GM21619 (cell line): ENCODE measurements around the gene BCKDHB.

Source experiments
- ATAC-seq: cut with Tn5 transposase; IDR thresholded peaks from one replicate; pipeline ENCODE4 v1.9.1; 2021; ENCODE audit not compliant: unreplicated experiment

Gene BCKDHB

DNA sequence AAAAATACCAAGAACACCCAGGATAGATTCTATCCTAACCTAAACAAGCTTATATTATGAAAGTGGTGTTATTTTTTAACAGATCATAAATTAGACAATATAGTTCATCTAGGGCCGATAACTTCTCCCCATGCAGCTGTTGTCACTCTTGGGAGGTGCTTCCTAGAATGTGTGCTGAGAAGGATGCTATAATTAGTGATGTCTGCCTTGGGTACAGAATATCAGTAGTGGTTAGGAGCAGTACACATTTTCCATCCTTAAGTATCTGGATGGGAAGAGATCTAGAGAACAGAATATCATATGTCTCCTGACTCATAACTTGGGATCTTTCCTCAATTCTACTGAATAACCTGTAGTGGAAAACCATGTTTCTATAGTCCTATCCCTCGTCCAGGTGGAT is 214.5 kb downstream of the BCKDHB start:
- no peak for ATAC-seq

DNA sequence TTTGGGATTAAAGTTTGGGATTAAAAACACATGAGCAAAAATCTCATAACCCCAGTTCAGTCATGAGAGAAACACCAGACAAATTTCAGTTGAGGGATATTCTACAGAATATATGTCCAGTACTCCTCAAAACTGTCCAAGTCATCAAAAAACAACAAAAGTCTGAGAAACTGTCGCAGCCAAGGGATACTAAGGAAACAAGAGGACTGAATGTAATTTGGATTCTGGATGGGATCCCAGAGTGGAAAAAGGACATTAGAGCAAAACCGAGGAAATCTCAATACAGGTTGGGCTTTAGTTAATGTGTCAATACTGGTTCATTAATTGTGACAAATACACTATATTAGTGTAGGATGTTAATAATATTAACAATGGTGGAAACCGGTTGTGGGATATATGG is 219.3 kb downstream of the BCKDHB start:
- ATAC-seq, result no peak

DNA sequence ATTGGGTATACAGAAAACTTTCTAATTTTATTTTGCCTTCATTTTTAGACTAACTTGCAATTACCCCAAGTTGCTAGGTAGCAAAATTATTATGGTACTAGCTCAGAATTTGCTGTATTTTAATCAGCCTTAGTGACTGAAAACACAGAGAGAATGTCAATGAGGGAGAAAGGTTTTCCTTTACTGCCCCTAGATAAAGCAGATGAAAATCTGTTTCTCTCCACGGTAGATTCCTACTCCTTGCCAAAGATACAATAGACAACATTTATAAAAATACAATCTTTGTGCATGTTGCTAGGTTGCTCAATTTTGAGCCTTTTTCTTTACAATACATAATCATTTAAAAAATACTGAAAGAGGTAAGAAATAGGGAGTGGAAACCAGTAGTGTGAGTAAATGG is 222.2 kb downstream of the BCKDHB start:
- no peak for ATAC-seq

DNA sequence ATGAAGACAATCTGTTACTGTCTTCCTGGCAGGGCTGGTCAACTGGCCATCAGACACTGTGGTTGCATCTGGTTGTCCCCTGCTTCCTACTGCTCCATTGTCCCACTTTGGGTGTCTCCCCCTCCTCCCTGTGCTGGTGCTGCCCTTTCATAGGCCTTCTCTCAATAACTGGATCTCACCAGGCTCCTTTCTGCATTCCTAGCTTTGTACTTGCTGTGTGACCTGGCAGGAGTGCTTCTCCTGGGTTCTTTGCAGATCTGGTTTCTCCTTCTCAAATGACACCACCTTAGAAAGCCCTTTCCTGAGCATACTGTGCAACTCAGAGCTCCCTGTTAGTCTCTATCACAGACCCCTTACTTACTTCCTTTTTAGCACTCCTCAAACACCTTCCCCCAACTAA is 223.0 kb downstream of the BCKDHB start:
- no peak for ATAC-seq

DNA sequence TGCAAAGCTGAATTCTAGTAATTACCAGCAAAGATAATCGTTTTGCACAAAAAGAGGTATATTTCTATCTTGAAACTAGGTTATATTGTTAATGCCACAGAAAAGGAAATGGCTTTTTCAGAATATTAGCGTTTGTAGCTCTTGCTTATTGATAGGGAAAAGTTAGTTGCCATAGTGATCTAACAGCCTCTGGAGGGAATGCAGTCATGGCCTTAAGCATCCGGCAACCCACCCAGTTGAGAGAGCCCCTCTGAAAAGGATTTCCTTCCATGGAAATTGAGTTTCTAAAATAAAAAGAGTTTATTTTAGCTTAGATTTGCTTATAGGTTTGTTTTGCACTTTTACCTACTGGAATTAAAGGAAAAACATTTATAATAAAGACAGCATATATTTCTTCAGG is 224.5 kb downstream of the BCKDHB start:
- no peak for ATAC-seq

DNA sequence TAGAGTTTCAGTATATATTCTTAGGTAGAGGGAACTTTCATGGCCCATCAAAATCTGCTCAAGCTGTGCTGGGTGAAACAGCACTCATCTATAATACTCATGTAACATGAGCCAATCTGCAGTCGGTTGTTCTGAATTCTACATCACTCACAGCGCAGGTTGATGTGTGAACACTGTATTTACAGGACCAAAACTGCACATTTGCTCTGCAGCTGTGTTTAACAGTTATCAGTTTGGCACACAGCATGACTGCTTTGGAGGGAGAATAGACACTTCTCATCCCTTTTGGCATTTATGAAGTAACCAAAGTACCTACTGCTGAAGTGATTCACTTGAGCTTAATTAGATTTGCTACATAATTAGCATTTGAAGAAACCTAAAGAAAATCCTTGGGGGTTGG is 225.1 kb downstream of the BCKDHB start:
- ATAC-seq, result no peak

DNA sequence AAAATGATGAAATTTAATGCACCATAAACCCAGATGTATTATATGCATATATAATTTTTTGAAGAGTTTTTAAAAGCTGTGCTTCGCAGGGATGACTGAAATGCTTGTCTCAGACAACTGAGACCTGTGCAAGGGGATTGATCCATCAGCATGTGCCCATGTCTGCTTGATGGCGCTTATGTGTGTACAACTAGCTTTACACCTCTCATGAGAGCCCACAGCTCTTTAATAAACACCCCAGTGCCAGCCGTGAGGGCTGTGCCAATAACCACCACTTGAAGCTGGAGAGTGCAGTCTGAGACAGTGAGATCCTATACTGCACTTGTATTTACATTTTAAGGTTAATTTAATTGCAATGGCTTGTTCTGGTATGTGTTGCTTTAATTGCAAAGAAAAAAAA is 225.5 kb downstream of the BCKDHB start:
- ATAC-seq, result no peak

DNA sequence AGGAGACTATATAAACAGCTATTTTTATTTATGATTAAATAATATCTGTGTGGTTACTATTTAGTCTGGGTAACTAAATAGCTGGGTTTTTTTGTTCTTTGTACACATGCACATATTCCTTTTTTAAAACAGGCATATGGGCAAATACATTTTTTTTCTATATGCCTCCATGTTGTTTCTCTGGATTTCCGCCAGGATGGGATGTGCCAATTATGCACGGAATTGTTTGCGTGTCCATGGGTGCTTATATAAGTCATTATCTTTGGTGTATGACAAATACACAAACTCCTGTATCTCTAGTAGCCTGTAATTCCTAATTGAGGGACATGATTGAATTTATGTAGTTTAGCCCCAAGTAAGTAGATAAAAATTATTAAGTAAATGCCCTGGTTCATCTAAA is 226.9 kb downstream of the BCKDHB start:
- no peak for ATAC-seq

DNA sequence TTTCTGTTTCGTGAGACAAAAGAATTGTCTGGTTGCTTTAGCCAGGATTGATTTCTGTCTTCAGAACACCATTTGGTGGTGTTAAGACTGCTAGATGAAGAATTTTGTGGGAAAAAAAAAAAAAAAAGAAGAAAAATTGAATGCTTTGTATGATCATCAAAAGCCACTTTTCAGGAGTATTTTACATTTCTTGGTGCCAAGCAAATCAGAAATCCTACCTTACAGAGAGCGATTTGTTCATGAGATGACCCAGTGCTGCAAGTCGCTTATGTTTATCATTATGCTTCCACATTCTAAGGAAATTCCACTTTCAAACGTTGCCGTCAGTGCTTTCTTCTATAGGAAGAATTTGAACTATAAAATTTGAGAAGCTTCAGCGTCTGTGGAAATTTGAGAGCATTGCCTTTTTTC is 228.7 kb downstream of the BCKDHB start:
- ATAC-seq, result no peak

DNA sequence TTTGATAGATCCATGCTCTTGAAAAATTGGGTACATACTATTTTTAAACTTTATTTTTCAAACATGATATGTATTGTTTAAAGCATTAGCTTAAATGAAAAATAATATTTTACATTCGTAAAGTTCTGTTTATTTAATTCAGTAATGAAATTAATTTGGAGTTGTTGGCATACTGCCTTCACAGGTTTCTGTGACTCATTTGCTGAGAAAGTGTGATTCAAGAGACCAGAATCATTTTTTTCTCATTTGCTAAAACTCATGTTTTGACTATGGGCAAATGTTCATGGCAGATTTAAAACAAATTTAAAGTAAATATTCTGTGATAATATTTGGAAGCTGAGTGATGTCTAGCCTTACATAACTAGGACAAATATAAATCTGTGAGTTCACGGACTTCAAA is 230.4 kb downstream of the BCKDHB start:
- no peak for ATAC-seq

DNA sequence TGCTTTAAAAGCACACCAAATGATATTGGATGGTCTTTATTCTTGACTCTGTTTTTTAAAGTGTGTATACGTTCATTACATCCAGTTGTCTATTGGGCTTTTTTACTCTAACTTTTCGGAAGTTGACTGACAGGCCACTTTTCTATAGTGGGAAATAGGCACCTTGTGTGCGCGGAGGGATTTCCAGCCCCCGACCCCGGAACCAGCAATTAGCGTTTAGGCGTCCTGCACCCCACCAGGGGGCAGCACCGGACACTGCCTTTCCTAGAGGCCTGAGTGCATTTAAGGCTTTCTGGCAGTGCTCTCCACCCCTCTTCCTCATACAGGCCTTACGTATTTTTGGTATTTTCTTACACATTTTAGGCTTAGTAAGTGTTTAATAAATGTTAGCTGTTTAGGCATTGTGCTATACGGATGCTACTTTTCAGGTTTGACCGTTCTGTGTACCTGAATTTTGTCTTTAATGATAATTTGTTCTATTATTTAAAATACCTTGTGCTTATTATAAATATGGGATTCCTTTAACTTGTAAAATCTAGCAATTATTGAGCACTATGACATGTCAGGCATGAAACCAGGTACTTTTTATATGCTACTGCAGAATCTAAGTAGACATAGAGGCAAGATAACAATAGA is 231.8 kb downstream of the BCKDHB start:
- ATAC-seq, result peak; percentile 88

DNA sequence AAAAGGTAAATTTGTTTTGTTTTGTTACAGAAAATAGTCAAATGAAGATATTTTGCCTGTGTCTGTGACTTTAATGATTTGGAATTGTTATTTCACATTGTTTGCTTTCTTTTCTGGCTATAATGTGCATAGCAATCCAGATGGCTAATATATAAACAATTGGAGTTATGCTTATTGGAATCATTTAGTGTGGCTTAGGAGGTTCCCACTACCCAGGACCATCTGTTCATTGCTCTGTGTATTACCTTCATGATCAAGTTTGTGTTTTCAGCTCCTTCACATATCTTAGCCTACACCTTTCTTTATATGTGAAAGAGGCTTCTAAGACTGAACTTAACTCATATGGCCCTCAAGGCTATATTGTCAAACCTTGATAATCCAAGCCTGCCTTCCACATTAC is 232.9 kb downstream of the BCKDHB start:
- no peak for ATAC-seq

DNA sequence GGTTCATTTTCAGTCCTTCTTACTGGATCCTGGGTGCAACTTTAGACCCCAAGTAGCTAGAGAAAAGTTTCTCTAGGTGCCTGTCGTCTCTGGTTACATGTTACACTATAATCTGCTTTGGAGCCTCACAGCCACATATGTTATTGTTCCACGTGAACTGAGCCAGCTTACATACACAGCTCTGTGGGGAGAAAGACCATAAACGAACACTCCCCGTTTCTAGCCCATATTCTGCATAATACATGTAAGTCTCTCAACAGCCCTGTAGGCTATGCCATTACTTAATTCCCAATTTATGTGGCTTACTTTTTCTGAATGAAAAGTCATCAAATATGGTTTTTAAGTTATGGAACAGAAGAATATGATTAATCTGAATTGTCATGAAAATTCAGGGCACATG is 233.8 kb downstream of the BCKDHB start:
- no peak for ATAC-seq

DNA sequence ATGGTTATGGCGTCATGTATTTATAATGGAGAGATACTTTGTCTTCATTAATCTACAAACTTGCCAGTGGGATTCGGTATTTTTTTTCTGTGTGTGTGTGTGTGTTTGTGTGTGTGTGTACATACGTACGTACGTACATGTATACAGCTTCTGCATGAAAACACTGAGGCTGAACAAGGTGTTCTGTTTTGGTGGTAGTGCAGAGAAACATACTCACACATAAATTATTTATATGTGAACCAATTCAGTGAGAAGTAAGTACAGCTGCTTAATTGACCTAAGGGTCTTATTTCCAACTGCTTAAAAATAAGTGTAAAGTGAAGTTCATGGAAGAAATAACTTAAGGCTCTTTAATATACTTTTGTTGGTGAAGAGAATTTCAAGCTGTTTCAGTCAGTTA is 234.2 kb downstream of the BCKDHB start:
- ATAC-seq, result no peak

DNA sequence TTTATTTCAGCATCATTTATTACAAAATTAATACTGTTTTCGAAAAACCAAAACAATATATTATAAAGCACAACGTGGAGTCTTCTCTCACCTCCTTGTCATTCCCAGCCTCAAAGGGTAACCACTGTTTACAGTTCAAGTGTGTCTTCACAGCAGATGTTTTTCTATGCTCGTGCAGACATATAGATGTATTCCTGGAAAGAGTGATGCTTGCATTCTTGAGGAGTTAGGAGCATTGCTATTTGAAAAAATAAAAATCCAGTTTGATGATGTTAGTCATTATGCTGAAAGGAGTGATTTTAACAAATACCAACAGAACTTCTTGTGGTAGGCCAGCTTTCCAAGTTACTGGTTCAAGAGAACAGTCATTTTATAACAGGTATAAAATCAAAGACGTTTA is 234.9 kb downstream of the BCKDHB start:
- ATAC-seq, result no peak

DNA sequence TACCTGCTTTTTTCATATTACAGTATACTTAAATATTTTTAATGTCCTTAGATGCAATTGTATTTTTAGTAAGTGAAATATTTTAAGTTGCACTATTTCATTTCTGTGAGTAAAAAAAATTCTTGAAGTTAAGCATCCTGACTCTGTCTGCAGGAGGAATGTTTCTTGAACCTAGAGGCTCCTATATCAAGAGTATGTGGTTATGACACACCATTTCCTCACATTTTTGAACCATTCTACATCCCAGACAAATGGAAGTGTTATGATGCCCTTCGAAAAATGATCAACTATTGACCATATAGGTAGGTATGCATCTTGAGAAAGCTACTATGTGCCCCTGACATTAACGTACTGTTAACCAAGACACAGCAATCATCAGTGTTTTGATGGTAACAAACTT is 237.0 kb downstream of the BCKDHB start:
- ATAC-seq, result no peak

DNA sequence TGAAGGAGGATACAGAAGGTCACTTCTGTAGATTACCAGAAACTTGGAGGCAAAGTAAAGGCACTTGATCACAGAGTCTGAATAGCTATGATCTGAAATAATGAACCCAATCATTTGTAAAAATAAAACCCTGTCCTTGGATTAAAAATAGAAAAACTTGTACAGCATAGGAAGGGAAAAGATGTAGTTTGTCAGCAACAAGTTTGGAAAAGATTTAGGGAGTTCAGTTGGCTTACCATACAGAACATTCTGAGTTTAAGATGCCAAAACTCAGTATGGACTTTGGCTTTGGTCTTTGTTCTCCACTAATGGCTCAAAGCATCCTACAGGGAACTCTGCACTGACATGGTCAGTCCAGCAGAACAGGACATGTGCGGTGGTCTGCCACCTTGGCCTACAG is 240.6 kb downstream of the BCKDHB start:
- no peak for ATAC-seq

DNA sequence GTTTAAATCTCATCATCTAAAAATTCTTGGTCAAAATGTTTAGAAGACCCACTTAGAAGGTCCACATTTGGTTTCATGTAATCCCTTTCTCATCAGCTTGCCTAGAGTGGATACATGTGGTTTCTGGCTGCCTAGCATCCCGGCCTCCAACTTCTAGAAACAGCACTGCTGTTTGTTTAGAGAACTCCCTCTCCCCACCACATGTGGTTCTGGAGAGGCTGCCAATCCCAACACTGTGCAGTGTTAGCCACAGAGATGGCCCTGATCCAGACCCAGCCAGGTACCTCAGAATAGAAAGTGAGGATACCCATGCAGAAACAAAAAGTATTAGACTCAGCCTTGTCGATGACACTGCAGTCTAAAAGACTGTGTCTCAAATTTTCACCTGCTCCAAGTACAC is 241.8 kb downstream of the BCKDHB start:
- no peak for ATAC-seq

DNA sequence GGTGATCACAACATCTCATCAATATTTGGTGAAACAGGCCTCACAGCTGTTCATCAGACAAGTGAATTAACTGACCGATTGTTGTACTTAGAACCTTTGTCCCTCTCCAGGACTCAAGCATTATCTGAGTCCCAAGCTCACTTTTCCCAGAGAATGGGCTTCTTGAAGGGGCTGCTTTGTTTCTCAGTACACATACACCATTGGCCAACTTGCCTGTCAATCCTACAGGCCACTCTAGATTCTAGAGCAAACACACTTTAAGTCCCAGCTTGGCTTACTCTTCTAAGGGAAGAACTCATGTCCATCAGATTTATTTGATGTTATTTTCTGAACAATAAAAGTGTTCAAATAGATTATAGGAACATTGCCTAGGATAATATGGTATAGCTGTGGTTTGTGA is 249.5 kb downstream of the BCKDHB start:
- no peak for ATAC-seq

DNA sequence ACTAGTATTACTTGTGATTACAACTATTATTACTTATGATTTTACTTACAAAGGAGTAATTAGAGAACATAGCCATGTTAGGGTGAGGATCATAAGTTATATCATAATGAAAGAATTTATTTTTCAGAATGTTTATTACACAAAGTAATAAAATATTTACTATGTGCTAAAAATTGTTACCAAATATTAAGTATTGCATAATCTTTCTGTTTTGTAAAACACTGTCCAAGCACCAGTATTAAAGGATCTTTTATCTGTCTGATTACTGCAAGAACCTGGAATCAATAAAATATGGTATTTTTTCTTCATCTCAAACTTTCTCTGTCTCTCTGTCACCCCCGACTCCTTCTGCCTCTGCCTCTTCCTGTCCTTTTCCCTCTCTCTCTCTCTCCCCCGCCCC is 250.1 kb downstream of the BCKDHB start:
- ATAC-seq, result no peak

DNA sequence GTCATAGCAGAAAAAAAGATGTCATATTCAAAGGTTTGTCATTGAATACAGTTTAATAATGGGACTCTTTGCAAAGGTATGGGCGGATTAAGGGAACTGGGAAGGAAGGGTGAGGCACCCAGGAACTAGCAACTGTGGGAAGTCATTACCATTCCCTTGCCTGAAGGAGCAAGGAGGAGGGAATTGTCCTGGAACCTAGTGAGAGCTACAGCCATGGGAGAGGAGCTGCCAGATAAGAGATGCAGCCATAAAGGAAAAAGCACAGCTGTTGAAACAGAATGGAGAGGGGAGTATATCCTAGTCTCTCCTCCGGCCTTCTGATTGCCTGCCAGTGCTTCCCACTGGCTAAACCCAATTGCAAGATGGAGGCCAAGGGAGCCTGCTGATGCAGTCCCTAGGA is 250.6 kb downstream of the BCKDHB start:
- ATAC-seq, result no peak

DNA sequence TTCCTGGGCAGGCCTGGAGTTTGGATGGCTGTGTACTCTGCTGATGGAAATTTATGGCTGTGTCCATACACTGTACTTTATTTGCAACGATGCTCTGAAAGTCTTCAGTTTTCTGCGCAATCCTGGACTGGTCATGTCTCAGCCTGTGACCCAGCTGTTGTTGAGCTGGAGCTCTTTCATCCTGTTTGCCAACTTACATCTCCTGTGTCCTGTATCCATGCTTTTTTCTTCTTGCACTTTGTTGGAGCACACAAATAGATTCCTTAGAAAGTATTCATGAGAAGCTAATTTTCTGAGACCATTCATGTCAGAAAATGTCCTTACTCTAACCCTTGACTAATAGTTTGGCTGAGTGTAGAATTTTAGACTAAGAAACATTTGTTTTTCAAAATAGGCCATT is 251.2 kb downstream of the BCKDHB start:
- ATAC-seq, result no peak

DNA sequence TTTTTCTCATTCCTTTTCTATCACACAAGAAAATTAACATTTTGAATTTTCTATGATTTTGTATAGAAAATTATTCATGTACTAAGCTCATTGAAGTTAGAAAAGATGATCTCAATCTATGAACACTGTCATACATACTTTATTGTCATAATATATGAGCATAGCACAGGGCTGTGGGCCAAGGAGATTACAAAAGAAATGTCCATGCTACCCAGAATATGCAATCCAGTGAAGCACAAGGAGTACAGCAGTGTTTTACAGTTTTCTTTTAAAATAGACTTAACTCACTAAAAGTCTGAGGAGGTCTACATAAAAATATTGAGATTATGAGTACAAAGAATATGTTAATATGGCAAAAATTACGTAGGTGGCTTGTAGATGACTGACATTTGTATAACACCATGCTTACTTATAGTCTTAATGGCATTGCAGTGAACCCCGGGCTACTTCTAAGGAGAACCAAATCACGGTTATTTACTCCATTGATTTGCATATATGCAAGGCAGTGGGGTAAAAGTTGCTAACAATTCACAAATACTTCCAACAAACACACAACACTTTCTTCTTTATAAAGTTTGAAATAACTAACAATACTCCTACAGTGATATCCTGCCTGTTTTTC is 257.1 kb downstream of the BCKDHB start:
- no peak for ATAC-seq
